HG03135 (cell line): ENCODE data around the gene ADGRV1.
A peak's percentile ranks its signal among the peaks of the same experiment; 100 is the strongest.
"Not testable (repeated sequence)": the region's sequence is repeated elsewhere in the genome, so short reads cannot be mapped to it uniquely, and the experiment has no call there.

Experiments
- ATAC-seq: cut with Tn5 transposase; IDR thresholded peaks from one replicate; pipeline ENCODE4 v1.9.1; 2021; ENCODE audit warnings: mild to moderate bottlenecking, moderate library complexity; ENCODE audit not compliant: unreplicated experiment

Gene ADGRV1

GRCh38 chr5:90703932-90704331 is 145.3 kb downstream of the ADGRV1 start:
- ATAC-seq, result no peak

DNA sequence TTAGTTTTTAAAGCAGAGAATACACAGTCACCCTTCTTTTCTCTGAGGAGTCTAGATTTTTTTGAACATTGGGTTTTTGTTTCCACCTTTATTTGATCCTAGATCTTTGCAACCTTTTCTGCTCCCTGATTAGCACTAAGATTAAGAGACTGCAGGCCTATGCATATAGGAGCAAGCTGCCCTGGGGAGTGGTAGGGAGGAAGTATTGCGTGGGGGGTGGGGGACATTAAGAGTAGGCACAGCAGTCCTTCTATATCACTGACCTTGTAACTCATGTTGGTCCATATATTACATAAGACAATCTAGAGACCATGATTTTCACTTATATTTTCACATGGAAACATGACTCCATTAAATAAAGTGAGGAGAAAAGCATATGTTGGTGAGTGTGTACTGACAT is 149.1 kb downstream of the ADGRV1 start:
- ATAC-seq, result no peak

GRCh38 chr5:90709323-90710155 is 150.9 kb downstream of the ADGRV1 start:
- ATAC-seq, result no peak

DNA sequence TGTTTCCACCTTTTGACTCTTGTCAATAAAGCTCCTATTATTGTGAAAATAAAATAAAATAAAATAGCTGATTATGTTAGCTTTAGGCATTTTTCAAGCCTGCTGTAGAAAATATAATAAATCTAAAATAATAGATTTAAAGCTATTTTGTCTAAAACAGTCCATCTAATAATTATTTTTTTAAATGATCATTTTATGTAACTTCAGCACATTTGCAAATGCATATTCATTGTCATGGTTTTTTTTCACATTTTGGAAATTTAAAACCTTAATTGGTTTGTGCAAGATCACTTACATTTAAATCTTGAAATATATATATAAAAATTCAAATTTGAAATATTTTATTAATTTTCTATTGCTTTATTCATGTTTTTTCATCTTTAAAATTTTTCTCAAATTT is 159.8 kb downstream of the ADGRV1 start:
- no peak for ATAC-seq

DNA sequence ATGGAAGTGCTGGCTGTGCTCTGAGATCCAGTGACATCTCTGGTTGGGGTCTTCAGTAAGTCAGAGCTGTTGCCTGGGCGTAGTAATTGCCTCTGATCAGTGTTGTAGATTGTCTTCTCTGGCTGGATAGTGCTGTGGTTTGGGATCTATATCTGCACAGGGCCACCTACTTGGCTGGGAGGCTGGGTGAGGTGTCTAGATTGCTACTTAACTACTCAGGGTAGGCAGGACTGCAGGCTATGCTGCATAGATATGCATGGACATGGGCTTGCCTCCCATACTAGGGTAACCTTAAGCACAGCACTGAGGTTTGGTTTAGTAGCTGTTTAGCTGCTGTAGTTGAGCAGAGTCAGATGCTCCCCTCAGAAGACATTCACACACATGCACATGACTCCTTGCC is 181.0 kb downstream of the ADGRV1 start:
- no peak for ATAC-seq

GRCh38 chr5:90740244-90740799 is 181.7 kb downstream of the ADGRV1 start:
- no peak for ATAC-seq

DNA sequence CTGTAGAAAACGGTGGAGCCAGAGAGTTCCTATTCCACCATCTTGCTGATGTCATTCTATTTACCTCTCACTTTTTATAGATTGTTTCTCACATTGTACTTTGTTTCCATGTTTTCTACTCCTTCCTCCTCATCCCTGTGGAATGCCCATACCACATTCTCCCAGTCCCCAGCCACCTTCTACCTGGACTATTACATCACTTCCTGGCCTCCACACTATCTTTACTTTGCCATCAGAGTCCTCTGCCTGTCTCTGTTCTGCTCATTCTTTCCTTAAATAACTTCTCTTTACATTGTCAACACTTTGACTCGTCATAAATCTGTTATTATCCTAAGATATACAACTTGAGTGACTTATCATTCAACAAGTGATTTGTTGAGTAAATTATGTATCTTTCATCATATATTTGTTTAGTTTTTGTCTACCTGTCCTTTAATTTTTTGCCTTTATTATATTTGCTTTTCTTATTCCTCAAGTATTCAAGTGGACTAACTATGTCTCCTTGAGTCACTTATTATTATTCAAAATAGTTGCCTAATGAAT is 182.5 kb downstream of the ADGRV1 start:
- ATAC-seq, result no peak

DNA sequence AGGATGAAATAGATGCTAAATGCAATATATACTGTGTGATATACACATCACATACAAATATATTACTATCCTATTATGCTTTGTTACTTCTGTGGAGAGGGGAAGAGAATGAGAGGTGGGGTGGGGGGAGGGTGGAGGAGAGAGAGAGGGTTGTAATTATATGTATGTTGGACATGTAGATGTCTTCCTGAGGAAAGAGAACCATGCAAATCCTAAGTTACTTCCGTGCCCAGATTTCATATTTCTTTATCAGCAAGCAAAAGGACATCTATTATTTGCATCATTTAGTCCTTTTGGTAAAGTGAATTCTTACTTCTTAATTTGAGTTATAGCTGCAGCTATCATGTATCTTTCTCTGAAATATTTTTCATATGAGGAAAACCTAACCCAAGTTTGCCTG is 187.5 kb downstream of the ADGRV1 start:
- ATAC-seq, result no peak

DNA sequence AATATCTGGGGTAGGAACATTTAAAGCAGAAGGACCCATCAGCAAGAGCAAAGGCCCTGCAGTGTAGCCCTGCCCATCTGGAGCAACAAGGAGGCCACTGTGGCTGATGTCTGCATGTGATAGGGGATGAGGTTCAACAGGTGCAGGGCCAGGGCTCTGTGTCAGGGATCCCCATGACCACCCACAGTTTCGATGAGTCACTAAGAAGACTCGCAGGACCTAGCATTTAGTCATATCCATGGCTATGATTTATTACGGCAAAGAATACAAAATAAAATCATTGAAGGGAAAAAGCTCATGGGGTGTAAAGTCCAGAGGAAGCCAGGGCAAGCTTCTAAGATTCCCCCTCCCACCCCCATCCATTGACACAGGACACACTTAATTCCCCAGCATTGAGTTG is 188.6 kb downstream of the ADGRV1 start:
- no peak for ATAC-seq

DNA sequence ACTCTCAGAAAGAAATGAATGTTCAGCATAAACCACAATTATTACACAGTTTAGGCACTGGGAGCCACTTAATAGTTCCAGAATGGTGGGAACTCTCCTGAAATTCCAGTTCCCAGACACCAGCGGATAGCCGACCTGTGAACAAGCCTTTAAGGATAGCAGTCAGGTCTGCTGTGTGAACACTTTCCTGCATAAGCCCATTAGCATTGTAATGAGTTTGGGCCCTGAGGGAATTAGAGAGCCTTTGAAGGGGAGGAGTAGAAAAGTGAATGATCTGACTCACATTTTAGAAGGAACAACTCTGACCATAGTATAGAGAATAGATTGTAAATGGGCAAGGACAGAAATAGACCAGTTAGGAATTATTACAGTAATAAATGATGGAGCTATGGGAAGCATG is 189.1 kb downstream of the ADGRV1 start:
- no peak for ATAC-seq

DNA sequence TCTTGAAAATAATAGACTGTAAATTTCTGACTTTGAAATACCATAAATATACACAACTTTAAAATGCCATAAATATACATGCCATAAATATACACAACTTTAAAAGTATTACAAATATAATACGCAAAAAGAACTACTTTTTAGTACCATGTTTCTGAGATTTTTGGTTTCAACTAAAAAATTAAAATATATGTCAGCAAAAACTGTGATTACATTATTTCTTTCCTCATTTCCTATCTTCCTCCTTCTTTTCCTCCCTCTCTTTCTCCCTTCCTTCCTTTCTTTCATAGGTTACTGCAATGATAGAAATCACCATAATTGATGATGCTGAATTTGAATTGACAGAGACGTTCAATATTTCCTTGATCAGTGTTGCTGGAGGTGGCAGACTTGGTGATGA is 200.5 kb downstream of the ADGRV1 start:
- no peak for ATAC-seq

- no peak for ATAC-seq
Measured at GRCh38 chr5:90767710-90768109, 209.1 kb downstream of the ADGRV1 start.

GRCh38 chr5:90770006-90770541 is 211.5 kb downstream of the ADGRV1 start:
- not testable (repeated sequence) for ATAC-seq

DNA sequence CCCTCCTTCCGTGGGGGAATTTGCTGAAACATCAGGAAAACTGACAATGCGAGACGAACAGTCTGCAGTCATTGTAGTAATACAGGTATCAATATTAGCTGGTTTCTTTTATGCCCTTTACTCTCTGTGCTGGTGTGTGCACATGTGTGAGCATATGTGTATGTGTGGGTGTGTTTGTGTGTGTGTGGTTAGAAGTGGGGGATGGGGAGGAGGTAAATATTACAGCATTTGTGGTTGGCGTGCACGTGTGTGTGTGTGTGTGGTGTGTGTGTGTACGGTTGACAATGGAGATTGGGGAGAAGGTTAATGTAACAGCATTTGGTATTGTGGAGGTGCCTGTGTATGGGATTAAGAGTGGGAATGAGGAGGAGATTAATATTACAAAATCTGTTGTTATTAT is 219.4 kb downstream of the ADGRV1 start:
- no peak for ATAC-seq

DNA sequence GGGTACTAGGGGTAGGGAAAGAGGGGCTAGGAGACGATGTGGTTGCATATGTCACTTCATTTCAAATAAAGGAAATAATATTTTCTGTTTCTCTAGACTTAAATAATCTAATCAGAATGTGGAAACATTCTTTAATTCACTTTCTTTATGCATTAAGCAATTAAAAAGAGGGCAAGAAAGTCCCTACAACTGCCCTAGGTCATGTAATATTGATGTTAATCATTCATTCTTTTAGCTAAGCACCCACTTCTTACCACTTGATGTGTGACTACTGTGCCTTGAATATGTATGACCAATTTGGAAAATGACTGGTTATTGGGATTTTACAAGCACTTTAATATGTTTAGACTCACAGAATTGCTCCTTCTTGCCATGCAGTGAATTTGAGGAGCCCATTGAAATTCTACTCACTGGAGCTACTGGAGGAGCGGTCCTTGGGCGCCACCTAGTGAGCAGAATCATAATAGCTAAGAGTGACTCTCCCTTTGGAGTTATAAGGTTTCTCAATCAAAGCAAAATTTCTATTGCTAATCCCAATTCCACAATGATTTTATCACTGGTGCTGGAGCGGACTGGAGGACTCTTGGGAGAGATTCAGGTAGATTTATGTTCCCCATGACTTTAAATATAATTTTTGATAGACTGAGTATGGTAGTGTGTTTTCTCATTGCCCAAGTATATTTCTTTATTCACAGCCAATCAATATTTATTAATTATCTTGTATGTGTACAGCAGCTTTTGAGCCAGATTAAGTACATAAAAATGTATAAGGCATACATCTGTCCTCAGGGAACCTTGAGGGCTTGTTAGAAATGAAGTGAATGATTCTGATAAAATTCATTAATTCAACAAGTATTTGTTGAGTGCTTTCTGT is 225.1 kb downstream of the ADGRV1 start:
- peak; percentile 93 for ATAC-seq

- no peak for ATAC-seq
Measured at GRCh38 chr5:90786756-90787155, 228.2 kb downstream of the ADGRV1 start.

DNA sequence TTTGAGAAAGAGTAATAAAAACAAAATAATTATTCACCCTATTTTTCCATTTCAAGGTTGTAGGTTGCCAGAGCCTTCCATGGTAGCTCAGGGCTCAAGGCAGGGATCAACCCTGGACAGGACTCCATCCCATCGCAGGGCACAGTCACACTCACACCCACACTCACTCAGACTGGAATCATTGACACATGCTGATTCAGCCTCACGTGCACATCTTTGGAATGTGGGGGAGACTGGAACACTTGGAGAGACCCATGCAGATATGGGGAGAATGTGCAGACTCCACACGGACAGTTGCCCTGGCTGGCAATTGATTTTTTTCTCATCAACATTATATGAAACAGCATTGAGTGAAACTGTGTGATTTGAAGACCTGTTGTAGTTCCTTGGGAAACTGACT is 234.1 kb downstream of the ADGRV1 start:
- ATAC-seq, result no peak

GRCh38 chr5:90793183-90793582 is 234.6 kb downstream of the ADGRV1 start:
- ATAC-seq, result no peak

DNA sequence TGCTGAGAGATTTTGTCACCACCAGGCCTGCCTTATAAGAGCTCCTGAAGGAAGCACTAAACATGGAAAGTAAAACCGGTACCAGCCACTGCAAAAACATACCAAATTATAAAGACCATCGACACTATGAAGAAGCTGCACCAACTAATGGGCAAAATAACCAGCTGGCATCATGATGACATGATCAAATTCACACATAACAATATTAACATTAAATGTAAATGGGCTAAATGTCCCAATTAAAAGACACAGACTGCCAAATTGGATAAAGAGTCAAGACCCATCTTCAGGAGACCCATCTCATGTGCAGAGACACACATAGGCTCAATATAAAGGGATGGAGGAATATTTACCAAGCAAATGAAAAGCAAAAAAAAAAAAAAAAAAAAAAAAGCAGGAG is 238.3 kb downstream of the ADGRV1 start:
- not testable (repeated sequence) for ATAC-seq

DNA sequence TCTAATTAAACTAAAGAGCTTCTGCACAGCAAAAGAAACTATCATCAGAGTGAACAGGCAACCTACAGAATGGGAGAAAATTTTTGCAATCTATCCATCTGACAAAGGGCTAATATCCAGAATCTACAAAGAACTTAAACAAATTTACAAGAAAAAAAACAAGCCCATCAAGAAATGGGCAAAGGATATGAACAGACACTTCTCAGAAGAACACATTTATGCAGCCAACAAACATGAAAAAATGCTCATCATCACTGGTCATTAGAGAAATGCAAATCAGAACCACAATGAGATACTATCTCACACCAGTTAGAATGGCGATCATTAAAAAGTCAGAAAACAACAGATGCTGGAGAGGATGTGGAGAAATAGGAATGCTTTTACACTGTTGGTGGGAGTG is 241.5 kb downstream of the ADGRV1 start:
- ATAC-seq, result not testable (repeated sequence)

DNA sequence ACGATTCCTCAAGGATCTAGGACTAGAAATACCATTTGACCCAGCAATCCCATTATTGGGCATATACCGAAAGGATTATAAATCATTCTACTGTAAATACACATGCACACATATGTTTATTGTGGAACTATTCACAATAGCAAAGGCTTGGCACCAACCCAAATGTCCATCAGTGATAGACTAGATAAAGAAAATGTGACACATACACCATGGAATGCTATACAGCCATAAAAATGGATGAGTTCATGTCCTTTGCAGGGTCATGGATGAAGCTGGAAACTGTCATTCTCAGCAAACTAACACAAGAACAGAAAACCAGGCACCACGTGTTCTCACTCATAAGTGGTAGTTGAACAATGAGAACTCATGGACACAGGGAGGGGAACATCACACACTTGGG is 241.9 kb downstream of the ADGRV1 start:
- ATAC-seq, result not testable (repeated sequence)
